NT2/D1 (cell line): ENCODE results near the gene NDUFB5.

Experiments used
- DNase-seq: peaks from one replicate; pipeline ENCODE4 v3.0.0-alpha.2; 2011; ENCODE audit warnings: low read depth, low spot score
- H3K27me3 ChIP-seq: 2 replicates; pipeline ENCODE4 v1.6.0; 2011; ENCODE audit warnings: mild to moderate bottlenecking; ENCODE audit not compliant: insufficient read length, insufficient read depth
- H3K36me3 ChIP-seq: 2 replicates; pipeline ENCODE4 v1.6.1; 2011; ENCODE audit warnings: mild to moderate bottlenecking, low read length, mixed read lengths; ENCODE audit not compliant: insufficient read depth, insufficient read length
- H3K4me1 ChIP-seq: 2 replicates; pipeline ENCODE4 v1.5.1; 2011; ENCODE audit not compliant: insufficient read depth, insufficient read length
- H3K4me3 ChIP-seq: 2 replicates; pipeline ENCODE4 v1.5.1; 2011; ENCODE audit warnings: low read depth; ENCODE audit not compliant: insufficient read length
- H3K9ac ChIP-seq: 2 replicates; pipeline ENCODE4 v1.6.0; 2011; ENCODE audit warnings: low read depth; ENCODE audit not compliant: insufficient read length
- H3K9me3 ChIP-seq: 2 replicates; pipeline ENCODE4 v1.5.1; 2011; ENCODE audit warnings: mild to moderate bottlenecking, low read length; ENCODE audit not compliant: insufficient read depth
- SUZ12 ChIP-seq: IDR thresholded peaks from 2 replicates; pipeline ENCODE4 v1.6.1; 2011; ENCODE audit not compliant: insufficient read length, insufficient read depth; ENCODE audit errors: extremely low read depth
- YY1 ChIP-seq: IDR thresholded peaks from 2 replicates; pipeline ENCODE4 v1.6.1; 2011; ENCODE audit not compliant: insufficient read length, insufficient read depth
- ZNF274 ChIP-seq: IDR thresholded peaks from 2 replicates; pipeline ENCODE4 v1.6.1; 2011; ENCODE audit warnings: mild to moderate bottlenecking, low read depth, low read length

NDUFB5 gene

DNA sequence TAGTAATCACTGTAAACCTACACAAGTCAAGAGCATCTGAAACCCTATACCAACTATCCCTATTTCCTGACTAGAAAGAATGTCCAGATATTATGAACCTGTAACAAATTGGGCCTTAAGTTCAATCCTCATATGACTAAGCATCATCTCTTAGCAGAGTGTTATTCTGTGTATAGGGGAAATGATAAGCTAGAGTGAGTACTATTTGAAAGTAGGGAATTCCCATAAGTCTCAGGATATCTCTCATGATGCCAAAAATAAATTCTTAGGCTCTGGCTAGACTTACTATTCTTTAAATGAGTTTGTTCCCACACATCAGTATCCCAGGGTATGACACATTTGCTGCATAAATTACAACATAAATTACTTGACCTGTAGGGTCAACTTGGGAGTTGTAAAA, 15.5 kb upstream of the NDUFB5 start:
- no peaks in the 10 kb centered on the region for H3K4me1 ChIP-seq
- peaks cover 94% of the 10 kb centered on the region for H3K36me3 ChIP-seq
- no peaks in the 10 kb centered on the region for H3K9me3 ChIP-seq
- no peak overlapping the region for H3K4me3 ChIP-seq
- no peak for DNase-seq
- H3K9ac ChIP-seq = no peak overlapping the region
- TF ChIP-seq YY1 = no peak
- no peak for TF ChIP-seq SUZ12
- no peak for TF ChIP-seq ZNF274
- no peaks in the 10 kb centered on the region for H3K27me3 ChIP-seq

- Histone ChIP-seq H3K9ac (no peak overlapping the region), H3K4me1 (no peaks in the 10 kb centered on the region), H3K36me3 (peaks cover 91% of the 10 kb centered on the region), H3K9me3 (no peaks in the 10 kb centered on the region), H3K27me3 (no peaks in the 10 kb centered on the region), H3K4me3 (no peak overlapping the region)
- DNase-seq = no peak
- TF ChIP-seq YY1 (no peak), SUZ12 (no peak), ZNF274 (no peak)
Observed at GRCh38 chr3:179590669-179591068, 13.9 kb upstream of the NDUFB5 start.

GRCh38 chr3:179591313-179591712, 13.3 kb upstream of the NDUFB5 start:
- H3K9ac ChIP-seq = no peak overlapping the region
- no peak overlapping the region for H3K4me3 ChIP-seq

DNA sequence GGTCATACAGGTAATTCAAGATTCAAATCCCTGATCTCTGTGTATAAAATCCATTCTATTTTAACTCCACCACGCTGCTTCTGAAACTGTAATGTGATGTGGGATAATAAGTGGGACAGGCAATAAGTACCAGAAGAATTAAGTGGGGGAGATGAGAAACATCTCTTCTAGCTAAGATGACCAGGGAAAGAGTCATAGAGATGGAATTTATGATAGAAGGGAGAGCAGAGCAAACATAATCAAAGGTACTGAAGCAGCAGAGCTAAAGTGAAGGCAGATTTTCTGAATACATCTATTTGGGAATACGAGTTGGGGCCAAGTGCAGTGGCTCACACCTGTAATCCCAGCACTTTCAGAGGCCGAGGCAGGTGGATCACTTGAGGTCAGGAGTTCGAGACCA, 5.1 kb upstream of the NDUFB5 start:
- Histone ChIP-seq H3K9ac (no peak overlapping the region), H3K9me3 (no peaks in the 10 kb centered on the region), H3K4me1 (no peaks in the 10 kb centered on the region), H3K36me3 (peaks cover 86% of the 10 kb centered on the region), H3K4me3 (no peak overlapping the region), H3K27me3 (no peaks in the 10 kb centered on the region)
- no peak for TF ChIP-seq SUZ12
- TF ChIP-seq ZNF274 = no peak
- DNase-seq = no peak

More at GRCh38 chr3:179591313-179591712, 13.3 kb upstream of the NDUFB5 start:
- Histone ChIP-seq H3K9me3 (no peaks in the 10 kb centered on the region), H3K4me1 (no peaks in the 10 kb centered on the region), H3K27me3 (no peaks in the 10 kb centered on the region), H3K36me3 (peaks cover 92% of the 10 kb centered on the region)
- TF ChIP-seq ZNF274 (no peak), SUZ12 (no peak), YY1 (no peak)
- DNase-seq = no peak

DNA sequence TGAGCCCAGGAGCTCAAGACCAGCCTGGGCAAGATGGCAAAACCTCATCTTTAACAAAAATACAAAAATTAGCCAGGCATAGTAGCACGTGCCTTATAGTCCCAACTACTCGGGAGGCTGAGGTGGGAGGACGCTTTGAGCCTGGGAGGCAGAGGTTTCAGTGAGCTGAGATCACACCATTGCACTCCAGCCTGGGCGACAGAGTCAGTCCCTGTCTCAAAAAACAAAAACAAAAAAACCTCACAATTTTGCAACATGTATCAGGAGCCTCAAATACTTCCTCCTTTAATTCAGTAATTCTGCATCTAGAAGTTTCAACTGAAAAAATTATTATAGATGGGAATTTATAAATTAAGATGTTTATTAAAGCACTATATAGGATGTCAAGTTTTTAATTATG, 1.3 kb upstream of the NDUFB5 start:
- H3K9ac ChIP-seq = no peak overlapping the region
- no peak for TF ChIP-seq SUZ12
- peaks cover 61% of the 10 kb centered on the region for H3K36me3 ChIP-seq
- H3K4me3 ChIP-seq = peak overlapping the region; percentile 70
- no peak for DNase-seq
- no peaks in the 10 kb centered on the region for H3K4me1 ChIP-seq
- H3K9me3 ChIP-seq = no peaks in the 10 kb centered on the region
- no peaks in the 10 kb centered on the region for H3K27me3 ChIP-seq

GRCh38 chr3:179603831-179604230, 763 bp upstream of the NDUFB5 start:
- H3K36me3 ChIP-seq = peaks cover 59% of the 10 kb centered on the region
- DNase-seq = no peak
- no peaks in the 10 kb centered on the region for H3K27me3 ChIP-seq
- no peaks in the 10 kb centered on the region for H3K4me1 ChIP-seq
- peak overlapping the region; percentile 93 for H3K9ac ChIP-seq
- H3K4me3 ChIP-seq = peak overlapping the region; percentile 70
- TF ChIP-seq YY1 (no peak), ZNF274 (no peak), SUZ12 (no peak)
- H3K9me3 ChIP-seq = no peaks in the 10 kb centered on the region

DNA sequence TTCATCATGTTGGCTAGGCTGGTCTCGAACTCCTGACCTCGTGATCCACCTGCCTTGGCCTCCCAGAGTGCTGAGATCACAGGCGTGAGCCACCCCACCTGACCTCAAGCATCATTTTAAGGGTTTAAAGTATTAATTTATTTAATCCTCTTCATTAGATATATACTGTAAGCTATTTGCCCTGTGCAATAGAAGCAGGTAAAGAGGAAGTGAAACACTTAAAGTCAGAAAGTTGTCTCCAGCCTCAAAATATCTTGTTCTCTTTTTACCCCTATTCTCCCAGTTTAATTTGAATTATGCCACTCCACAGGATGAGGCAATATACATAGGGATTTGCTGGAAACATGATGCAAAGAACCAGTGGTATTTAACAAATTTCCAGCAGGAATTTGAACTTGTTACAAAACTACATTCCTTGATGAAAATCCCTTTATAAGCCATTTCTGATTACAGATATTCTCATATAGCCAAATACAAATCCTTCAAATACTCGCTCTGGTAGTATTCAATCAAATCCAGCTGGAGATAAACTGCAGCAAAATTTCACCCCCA, 2.0 kb downstream of the NDUFB5 start:
- Histone ChIP-seq H3K4me3 (no peak overlapping the region), H3K36me3 (peaks cover 42% of the 10 kb centered on the region), H3K9me3 (no peaks in the 10 kb centered on the region), H3K4me1 (no peaks in the 10 kb centered on the region), H3K9ac (no peak overlapping the region), H3K27me3 (no peaks in the 10 kb centered on the region)
- no peak for DNase-seq
- TF ChIP-seq YY1 (no peak), SUZ12 (no peak), ZNF274 (no peak)
